Activated T-cell treated with anti-CD3 and anti-CD28 coated beads for 4 hours (primary cell): Measurements from ENCODE around the gene GJD4.
A peak's percentile ranks its signal among the peaks of the same experiment; 100 is the strongest.

ENCODE experiments used
- DNase-seq: peaks from one replicate; pipeline ENCODE4 v3.0.0-alpha.2; 2020

Gene GJD4

GRCh38 chr10:35632027-35632426 is 26.9 kb downstream of the GJD4 start:
- DNase-seq, result no peak

GRCh38 chr10:35633006-35633980 is 28.2 kb downstream of the GJD4 start:
- DNase-seq, result no peak

GRCh38 chr10:35635576-35635975 is 30.4 kb downstream of the GJD4 start:
- DNase-seq, result no peak

GRCh38 chr10:35636956-35637355 is 31.8 kb downstream of the GJD4 start:
- no peak for DNase-seq

- no peak for DNase-seq
Observed at GRCh38 chr10:35637462-35637861, 32.3 kb downstream of the GJD4 start.

- DNase-seq, result no peak
Observed at GRCh38 chr10:35638101-35638500, 33.0 kb downstream of the GJD4 start.

- no peak for DNase-seq
Observed at GRCh38 chr10:35639021-35639727, 34.0 kb downstream of the GJD4 start.

GRCh38 chr10:35639728-35640401 is 34.7 kb downstream of the GJD4 start:
- no peak for DNase-seq

GRCh38 chr10:35640474-35640873 is 35.3 kb downstream of the GJD4 start:
- DNase-seq, result no peak

GRCh38 chr10:35640951-35641675 is 36.0 kb downstream of the GJD4 start:
- DNase-seq, result no peak

GRCh38 chr10:35641676-35642034 is 36.5 kb downstream of the GJD4 start:
- no peak for DNase-seq

GRCh38 chr10:35642035-35642792 is 37.1 kb downstream of the GJD4 start, which contains the start of gene FZD8:
Gene FZD8 (minus strand): TSS chr10:35642296. CDS start chr10:35641429, 867 bp downstream.
- DNase-seq, result peak; percentile 60

- no peak for DNase-seq
Observed at GRCh38 chr10:35642793-35643114, 37.6 kb downstream of the GJD4 start.

- no peak for DNase-seq
Observed at GRCh38 chr10:35643151-35644049, 38.3 kb downstream of the GJD4 start.

- no peak for DNase-seq
Observed at GRCh38 chr10:35644050-35644950, 39.2 kb downstream of the GJD4 start.

GRCh38 chr10:35650894-35651293 is 45.8 kb downstream of the GJD4 start:
- DNase-seq, result no peak

GRCh38 chr10:35652824-35653223 is 47.7 kb downstream of the GJD4 start:
- no peak for DNase-seq

- no peak for DNase-seq
Observed at GRCh38 chr10:35657621-35658020, 52.5 kb downstream of the GJD4 start.
